Panc1 (cell line): ENCODE results near the gene DNAL4. TPM values are rescaled to one million over a fixed set of nuclear protein-coding genes. Genes with fewer than 3 reads are reported as not detected.

Experiments
- ATAC-seq: fragments of 200-7000 bp; cut with Tn5 transposase; 2 replicates; pipeline ENCODE4 v1.9.1; 2020; ENCODE audit warnings: mild to moderate bottlenecking, moderate library complexity
- BruUV-seq: library from RNA; stranded (reverse); fragments of 400-500 nt; replicated peaks from 2 replicates; lab custom pipeline; 2021; lab: Mats Ljungman, UMichigan
- CTCF ChIA-PET: fragments of 300-600 bp; sonication (Branson Sonifier 250); formaldehyde crosslinking; loops from one replicate; lab custom pipeline; 2022; ENCODE audit warnings: antibody characterized with exemption; lab: Charles Lee
- POLR2A ChIA-PET: fragments of 300-600 bp; sonication (Branson Sonifier 250); formaldehyde crosslinking; loops from one replicate; lab custom pipeline; 2022; ENCODE audit warnings: antibody characterized with exemption; lab: Charles Lee
- DNase-seq: peaks from one replicate; pipeline ENCODE4 v3.0.0-alpha.2; 2010; ENCODE audit warnings: low read depth, low spot score
- H3K27ac ChIP-seq: 2 replicates; pipeline ENCODE4 v1.5.1; 2011; ENCODE audit warnings: mild to moderate bottlenecking, low read length, inconsistent platforms
- H3K27me3 ChIP-seq: fragments of 200-500 bp; sonication (Bioruptor generic); 2 replicates; pipeline ENCODE4 v1.6.0; 2014; ENCODE audit warnings: low read length, inconsistent platforms; ENCODE audit not compliant: control insufficient read depth, insufficient read depth
- H3K36me3 ChIP-seq: fragments of 200-500 bp; sonication (Bioruptor generic); 2 replicates; pipeline ENCODE4 v1.5.1; 2014; ENCODE audit warnings: inconsistent platforms, mild to moderate bottlenecking, low read length, moderate library complexity; ENCODE audit not compliant: control insufficient read depth, insufficient read depth
- H3K4me1 ChIP-seq: 2 replicates; pipeline ENCODE4 v1.5.1; 2011; ENCODE audit warnings: inconsistent platforms, mild to moderate bottlenecking, low read length, moderate library complexity; ENCODE audit not compliant: control insufficient read depth, insufficient read depth
- H3K4me3 ChIP-seq, 2 experiments: 2 replicates each; pipeline ENCODE4 v1.5.1; 2011 to 2012; ENCODE audit warnings: low read depth in 2 of 2, low read length in 2 of 2, mild to moderate bottlenecking in 2 of 2, inconsistent platforms in 1 of 2, moderate library complexity in 1 of 2
- H3K9me3 ChIP-seq: fragments of 200-500 bp; sonication (Bioruptor generic); 2 replicates; pipeline ENCODE4 v1.5.1; 2014; ENCODE audit warnings: low read depth, mild to moderate bottlenecking, inconsistent platforms, low read length, moderate library complexity; ENCODE audit not compliant: control insufficient read depth, insufficient read depth
- POLR2AphosphoS5 ChIP-seq: IDR thresholded peaks from 2 replicates; pipeline ENCODE4 v1.6.1; 2012; ENCODE audit warnings: mild to moderate bottlenecking, low read depth, low read length, moderate library complexity
- SIN3A ChIP-seq: IDR thresholded peaks from 2 replicates; pipeline ENCODE4 v1.6.1; 2012; ENCODE audit warnings: low read depth, mild to moderate bottlenecking, low read length, moderate library complexity, borderline replicate concordance; ENCODE audit not compliant: insufficient read depth
- TCF7L2 ChIP-seq: IDR thresholded peaks from 2 replicates; pipeline ENCODE4 v1.6.1; 2011; ENCODE audit warnings: mild to moderate bottlenecking, low read depth, low read length, inconsistent platforms
- in situ Hi-C: cut with HindIII; loops from 2 replicates; pipeline ENCODE4 v1.10.0; 2016; ENCODE audit warnings: low sequenced_read_pairs, low pct_unique_long_range_greater_than_20kb
- intact Hi-C: fragments of 100-400 bp; cut with micrococcal nuclease; formaldehyde crosslinking; loops from one replicate; pipeline ENCODE4 v1.10.0; 2022; ENCODE audit not compliant: unreplicated experiment
- total RNA-seq: library from RNA; stranded (reverse); gene quantifications from one replicate; pipeline ENCODE4 v1.2.1, GENCODE V29; 2021; ENCODE audit not compliant: unreplicated experiment
- TF ChIP-seq, protein P1 (sequence below): fragments of 450-650 bp; IDR thresholded peaks from 2 replicates; pipeline ENCODE4 v1.5.1; 2017; ENCODE audit warnings: mild to moderate bottlenecking
- TF ChIP-seq, protein P2 (sequence below), 2 experiments: IDR thresholded peaks; 2 replicates each; pipeline ENCODE4 v1.6.1; 2011 to 2012; ENCODE audit warnings: low read depth in 2 of 2, control low read depth in 1 of 2, low read length in 1 of 2, mild to moderate bottlenecking in 1 of 2, moderate library complexity in 1 of 2; ENCODE audit not compliant: insufficient read depth in 1 of 2

DNAL4 gene
- total RNA-seq, 1 experiment from 2014 or later, result 10.5 TPM

DNA sequence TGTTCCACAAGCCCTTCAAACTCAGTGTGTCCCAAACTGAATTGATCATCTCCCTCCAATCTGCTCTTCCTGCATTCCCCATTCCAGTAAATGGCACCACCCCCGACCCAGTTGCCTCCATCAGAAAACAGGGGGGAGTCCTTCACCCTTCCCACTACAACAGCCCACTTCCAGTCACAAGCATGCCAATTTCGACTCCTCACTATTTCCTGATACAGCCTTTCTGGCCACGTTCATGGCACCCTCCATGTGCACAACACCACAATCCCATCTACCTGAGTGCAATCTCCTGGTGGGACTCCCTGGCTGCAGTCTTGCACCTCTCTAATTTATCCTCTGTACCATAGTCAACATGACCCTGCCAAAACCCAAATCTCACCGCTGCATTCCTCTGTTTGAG lies 1.6 kb upstream of the DNAL4 start:
- BruUV-seq, result no TSS peak
- DNase-seq (no peak), ATAC-seq (no peak)
- H3K27ac ChIP-seq, result no peak overlapping the region
- H3K9me3 ChIP-seq, result no peaks in the 10 kb centered on the region
- H3K4me1 ChIP-seq, result no peaks in the 10 kb centered on the region; the same call in 1 of the 2 replicates
- TF ChIP-seq SIN3A (no peak), POLR2AphosphoS5 (no peak), TCF7L2 (no peak)
- TF ChIP-seq, protein P1, sequence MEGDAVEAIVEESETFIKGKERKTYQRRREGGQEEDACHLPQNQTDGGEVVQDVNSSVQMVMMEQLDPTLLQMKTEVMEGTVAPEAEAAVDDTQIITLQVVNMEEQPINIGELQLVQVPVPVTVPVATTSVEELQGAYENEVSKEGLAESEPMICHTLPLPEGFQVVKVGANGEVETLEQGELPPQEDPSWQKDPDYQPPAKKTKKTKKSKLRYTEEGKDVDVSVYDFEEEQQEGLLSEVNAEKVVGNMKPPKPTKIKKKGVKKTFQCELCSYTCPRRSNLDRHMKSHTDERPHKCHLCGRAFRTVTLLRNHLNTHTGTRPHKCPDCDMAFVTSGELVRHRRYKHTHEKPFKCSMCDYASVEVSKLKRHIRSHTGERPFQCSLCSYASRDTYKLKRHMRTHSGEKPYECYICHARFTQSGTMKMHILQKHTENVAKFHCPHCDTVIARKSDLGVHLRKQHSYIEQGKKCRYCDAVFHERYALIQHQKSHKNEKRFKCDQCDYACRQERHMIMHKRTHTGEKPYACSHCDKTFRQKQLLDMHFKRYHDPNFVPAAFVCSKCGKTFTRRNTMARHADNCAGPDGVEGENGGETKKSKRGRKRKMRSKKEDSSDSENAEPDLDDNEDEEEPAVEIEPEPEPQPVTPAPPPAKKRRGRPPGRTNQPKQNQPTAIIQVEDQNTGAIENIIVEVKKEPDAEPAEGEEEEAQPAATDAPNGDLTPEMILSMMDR, result no peak
- TF ChIP-seq, protein P2, sequence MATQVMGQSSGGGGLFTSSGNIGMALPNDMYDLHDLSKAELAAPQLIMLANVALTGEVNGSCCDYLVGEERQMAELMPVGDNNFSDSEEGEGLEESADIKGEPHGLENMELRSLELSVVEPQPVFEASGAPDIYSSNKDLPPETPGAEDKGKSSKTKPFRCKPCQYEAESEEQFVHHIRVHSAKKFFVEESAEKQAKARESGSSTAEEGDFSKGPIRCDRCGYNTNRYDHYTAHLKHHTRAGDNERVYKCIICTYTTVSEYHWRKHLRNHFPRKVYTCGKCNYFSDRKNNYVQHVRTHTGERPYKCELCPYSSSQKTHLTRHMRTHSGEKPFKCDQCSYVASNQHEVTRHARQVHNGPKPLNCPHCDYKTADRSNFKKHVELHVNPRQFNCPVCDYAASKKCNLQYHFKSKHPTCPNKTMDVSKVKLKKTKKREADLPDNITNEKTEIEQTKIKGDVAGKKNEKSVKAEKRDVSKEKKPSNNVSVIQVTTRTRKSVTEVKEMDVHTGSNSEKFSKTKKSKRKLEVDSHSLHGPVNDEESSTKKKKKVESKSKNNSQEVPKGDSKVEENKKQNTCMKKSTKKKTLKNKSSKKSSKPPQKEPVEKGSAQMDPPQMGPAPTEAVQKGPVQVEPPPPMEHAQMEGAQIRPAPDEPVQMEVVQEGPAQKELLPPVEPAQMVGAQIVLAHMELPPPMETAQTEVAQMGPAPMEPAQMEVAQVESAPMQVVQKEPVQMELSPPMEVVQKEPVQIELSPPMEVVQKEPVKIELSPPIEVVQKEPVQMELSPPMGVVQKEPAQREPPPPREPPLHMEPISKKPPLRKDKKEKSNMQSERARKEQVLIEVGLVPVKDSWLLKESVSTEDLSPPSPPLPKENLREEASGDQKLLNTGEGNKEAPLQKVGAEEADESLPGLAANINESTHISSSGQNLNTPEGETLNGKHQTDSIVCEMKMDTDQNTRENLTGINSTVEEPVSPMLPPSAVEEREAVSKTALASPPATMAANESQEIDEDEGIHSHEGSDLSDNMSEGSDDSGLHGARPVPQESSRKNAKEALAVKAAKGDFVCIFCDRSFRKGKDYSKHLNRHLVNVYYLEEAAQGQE (IDR thresholded peaks at IDR 0.05; ENCODE audit: insufficient read depth in 1 of 2, low read depth in 2 of 2, low read length in 1 of 2), result no peak
- no peaks in the 10 kb centered on the region for H3K36me3 ChIP-seq
- ChIA-PET POLR2A (no interaction called here), CTCF (no interaction called here)
- in situ Hi-C loops, result no loop called here
- H3K4me3 ChIP-seq, result no peak overlapping the region
- H3K27me3 ChIP-seq, result no peaks in the 10 kb centered on the region
- intact Hi-C loops, result no loop called here

DNA sequence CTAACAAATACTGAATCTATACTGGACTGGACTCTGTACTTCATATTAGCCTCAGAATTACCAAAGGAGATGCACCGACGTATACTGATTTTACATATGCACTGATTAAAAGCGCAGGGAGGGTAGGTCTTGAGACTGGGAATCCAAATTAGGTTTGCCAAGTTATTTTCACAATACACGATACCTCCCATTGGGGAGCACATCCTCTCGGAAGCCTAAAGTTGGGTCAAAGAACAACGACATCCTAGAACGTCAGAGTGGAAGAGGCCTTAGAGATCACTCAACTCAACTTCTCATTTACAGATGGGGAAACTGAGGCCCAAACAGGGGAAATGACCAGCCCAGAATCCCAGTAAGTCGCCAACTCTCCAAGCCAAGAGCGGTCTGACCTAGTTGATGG lies 626 bp downstream of the DNAL4 start:
- H3K27ac ChIP-seq, result peak overlapping the region; percentile 81
- no peak for DNase-seq
- TF ChIP-seq, protein P2 (IDR thresholded peaks at IDR 0.05; ENCODE audit: insufficient read depth in 1 of 2, low read depth in 2 of 2, low read length in 1 of 2), result no peak
- no peak for TF ChIP-seq TCF7L2
- TF ChIP-seq SIN3A, result no peak
- TF ChIP-seq, protein P1, result no peak
- TF ChIP-seq POLR2AphosphoS5, result no peak
- no peaks in the 10 kb centered on the region for H3K9me3 ChIP-seq
- intact Hi-C loops (no loop called here), in situ Hi-C loops (no loop called here)
- BruUV-seq, result no TSS peak
- no peak for ATAC-seq
- H3K4me3 ChIP-seq, result peak overlapping the region; percentile 70 to 87
- CTCF ChIA-PET, result no interaction called here
- POLR2A ChIA-PET, result interaction anchor here (0.6 to 0.7 kb wide), 2 partner anchors 30 to 38 kb away, joined by 7 to 8 read pairs; no protein-coding TSS in a partner anchor
- H3K27me3 ChIP-seq, result no peaks in the 10 kb centered on the region
- peaks cover 4% of the 10 kb centered on the region; the same call in 1 of the 2 replicates for H3K4me1 ChIP-seq
- H3K36me3 ChIP-seq, result no peaks in the 10 kb centered on the region
